NCI-H345 treated with DMSO at 0.1 percent for 48 hours (cell line): ENCODE measurements around the gene RAPGEF4.
"Not testable (repeated sequence)": the region's sequence is repeated elsewhere in the genome, so short reads cannot be mapped to it uniquely, and the experiment has no call there.

ENCODE experiments used
- DNase-seq: peaks from one replicate; lab custom pipeline; 2025; ENCODE audit not compliant: unreplicated experiment; lab: John Stamatoyannopoulos, UW

The RAPGEF4 gene

DNA sequence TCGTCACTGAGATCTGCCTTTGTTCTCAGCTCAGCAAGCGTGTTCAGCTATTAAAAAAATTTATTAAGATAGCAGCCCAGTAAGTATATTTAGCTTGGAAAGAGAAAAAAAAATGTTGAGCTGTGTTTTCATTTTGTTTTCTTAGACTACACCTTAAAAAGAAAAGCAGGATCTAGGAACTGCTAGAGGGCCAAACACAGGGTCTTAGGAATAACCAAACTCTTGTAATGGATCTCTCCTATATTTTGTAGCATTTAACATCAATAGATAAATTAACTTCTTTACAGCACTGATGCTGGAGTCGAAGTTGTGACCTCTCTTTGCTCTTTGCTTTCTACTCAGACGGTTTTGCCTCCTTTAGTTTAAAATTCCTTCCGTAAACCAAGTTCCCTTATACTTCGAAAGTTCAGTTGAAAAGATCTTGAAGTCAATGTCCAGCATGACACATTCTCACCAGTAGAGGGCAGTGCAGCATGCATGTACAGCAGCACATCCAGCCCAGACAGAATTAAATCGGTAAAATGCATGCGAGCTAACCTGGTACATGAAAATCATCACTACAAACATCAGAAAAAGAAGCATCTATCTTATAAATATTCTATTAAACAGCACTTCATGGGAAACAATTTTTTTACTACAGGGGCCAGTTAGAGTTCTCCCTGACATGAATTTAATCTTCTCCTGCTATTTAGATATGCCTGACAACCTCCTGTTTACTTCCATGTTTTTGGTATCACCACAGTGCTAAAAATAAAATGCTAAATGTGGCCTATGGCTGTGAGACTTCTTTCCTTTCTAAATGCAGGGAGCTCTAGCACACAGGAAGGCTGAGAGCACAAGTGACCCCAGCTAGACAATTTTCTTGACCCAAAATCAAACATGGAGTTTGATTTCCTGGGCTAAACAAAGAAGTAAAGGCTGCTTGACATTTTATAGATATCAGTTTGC is 291.8 kb downstream of the RAPGEF4 start:
- peak; percentile 64 for DNase-seq

DNA sequence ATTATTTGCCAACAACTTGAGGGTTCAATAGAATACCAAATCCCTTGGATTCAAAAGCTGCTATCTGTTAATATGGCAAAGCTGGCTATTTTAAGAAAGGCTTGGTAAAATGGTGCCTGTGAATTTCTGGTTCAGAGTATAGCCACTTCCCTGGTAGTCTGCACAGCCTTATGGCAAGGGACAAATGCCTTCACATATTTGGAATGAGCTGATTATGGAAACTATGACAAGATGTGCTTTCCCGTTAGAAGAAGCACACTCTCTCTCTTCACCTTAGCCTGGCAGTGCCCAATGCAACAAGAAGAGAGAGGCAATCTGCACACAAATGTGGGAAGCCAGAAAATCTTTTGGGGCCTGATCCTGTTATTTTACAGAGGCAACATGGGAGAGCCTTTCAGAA is 292.5 kb downstream of the RAPGEF4 start:
- DNase-seq: no peak

DNA sequence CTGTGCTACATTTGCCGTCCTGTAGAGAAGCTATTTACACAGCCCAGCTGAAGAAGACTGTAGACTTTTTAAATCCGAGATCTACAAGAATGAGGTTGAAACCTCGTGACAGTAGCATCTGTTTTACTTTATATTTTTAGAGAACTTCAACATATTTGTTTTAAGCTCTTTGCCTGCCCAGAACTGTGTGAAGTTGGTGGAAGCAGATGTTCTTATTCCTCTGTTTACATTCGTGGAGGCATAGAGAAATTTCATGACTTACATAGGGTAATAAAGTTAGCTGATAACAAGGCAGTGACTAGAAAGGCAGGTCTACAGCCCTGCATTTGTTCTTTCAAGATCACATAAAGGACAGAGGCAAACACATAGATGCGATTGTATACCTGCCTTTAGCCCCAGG is 293.0 kb downstream of the RAPGEF4 start:
- no peak for DNase-seq

DNA sequence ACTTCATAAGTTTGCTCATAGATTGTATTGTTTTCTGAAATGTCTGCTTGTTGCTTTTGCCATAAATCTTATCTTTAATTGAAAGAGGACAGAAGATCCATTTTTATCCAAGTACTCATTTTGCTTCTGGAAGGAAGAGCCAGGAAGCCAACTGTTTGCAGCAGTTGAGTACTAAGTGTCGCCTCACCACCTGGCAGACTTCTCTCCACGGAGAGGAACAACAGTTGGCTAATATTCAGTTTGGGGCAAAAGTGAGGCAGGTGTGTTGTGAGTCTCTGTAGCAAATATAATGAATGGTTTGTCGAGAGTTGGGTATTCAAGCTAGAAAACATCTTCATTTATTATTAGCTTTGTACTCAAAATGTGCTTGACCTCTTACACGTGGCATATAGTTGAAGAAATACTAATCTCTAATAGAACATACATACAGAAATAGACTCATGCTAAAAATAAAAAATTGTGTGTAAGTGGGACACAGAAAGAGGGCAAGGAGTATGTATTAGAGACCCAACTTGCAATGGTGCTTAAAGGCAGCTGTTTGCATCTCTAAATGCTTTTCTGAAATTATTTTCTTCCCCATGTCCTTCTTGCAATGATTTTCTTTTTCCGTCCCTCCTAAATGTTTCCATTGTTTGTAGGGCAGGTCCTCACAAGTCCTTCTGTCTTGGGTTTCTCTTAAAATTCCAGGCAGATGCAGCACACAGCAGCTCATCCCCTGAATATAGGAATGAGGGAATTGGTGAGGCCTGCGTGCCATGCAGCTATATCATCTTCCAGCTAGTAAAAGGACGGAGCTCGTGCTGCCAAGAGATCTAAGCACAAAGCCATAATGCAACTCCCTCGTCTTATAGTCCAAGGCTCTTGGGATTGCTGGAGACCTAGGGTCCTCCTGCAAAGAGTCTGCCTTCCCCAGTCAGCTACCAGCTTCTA is 295.2 kb downstream of the RAPGEF4 start:
- no peak for DNase-seq

DNA sequence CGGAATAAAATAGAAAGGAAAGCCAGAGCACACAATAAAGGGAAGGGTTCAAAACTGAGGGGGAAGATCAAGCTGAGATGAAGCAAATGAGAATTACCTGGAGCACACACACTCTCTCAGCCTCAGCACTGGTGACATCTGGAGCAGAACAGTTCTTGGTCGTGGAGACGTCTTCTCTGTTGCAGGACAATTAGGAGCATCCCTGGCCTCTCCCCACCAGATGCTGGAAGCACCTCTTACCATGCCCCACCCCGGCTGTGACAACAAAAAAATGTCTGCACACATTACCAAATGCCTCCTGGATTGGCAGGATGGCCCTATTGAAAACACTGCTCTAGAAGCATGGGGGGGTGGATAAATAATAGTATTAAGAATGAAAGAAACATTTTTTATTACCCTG is 296.4 kb downstream of the RAPGEF4 start:
- no peak for DNase-seq

DNA sequence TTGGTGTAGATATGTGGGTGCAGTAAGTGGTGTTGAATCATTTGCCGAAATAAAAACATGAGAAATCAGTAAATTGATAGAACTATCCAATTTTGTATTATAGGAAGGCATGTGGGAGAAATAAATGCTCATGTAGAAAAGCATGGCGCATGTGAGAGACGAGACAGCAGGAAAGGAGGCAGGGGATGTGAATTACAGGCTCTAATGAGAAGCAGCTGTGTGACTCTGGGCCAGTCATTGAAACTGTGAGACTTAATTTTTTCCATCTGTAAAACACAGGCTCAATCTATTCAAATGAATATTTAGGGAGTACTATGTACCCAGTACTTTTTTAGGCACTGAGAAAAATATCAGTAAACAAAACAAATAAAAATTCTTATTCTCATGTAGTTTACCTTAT is 297.4 kb downstream of the RAPGEF4 start:
- no peak for DNase-seq

DNA sequence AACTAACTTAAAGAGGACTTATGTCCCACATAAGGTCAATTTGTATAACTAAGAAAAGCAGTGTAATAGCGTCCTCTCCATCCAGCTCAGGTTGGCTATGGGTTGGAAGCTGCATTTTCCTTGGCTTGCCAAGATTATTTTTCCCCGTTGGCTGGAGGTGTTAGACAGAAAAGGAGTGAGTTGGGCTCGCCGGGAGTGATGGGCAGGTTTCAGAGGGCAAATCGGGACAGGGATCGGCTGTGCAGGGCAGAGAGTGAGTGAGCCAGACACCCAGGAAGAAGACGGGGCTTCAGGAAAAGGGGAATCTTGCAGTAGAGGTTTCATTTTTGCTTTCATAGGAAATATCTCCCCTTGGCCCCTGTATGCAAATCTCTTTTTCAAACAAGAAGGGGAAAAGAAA is 298.5 kb downstream of the RAPGEF4 start:
- no peak for DNase-seq

DNA sequence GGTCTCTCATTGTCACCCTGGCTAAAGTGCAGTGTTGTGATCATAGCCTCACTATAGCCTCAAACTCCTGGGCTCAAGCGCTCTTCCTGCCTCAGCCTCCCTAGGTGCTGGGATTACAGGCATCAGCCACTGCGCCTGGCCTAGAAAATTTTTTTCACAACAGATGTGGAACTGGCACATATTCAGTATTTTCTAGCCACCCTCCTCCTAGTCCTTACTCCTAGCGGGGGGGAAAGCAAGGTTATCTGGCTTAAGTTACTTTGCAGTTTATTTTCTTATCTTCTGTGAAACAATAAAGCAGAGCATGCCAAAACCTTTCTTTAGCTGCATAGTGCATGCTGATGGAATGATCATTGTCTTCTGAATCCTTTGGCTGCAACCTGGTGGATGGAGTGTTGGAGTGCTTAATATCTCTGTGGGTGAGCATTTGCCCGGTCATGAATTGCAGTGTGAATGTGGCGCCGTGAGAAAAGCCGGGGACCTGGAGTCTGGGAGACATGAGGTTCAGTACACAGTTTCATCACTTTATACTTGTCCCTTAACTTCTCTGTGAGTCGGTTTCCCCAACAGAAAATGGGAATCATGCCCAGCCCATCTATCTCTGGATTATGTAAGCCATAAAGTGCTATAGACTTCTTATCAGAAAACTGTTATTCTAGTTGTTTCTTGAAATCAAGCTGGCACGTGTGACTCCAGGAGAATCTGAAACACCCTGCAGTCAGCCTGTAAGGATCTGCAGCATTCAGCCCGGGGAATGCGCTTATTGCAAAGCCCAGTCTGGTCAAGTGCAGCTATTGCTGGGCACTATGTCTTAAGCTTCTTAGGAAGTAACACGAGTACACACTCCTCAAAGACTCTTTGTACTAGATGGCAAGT is 301.8 kb downstream of the RAPGEF4 start:
- DNase-seq: no peak

DNA sequence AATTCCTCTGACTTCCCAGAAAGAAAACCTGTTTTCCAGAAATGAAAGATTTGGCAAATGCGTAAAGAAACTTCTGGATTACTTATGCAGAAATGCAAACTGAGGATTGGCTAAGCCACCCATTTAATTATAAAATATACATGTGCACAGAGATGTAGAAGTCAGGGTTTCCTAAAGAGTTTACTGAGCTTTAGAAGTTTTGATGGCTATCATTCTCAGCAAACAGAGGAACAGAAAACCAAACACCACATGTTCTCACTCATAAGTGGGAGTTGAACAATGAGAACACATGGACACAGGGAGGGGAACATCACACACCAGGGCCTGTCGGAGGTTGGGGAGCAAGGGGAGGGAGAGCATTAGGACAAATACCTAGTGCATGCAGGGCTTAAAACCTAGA is 302.6 kb downstream of the RAPGEF4 start:
- not testable (repeated sequence) for DNase-seq

DNA sequence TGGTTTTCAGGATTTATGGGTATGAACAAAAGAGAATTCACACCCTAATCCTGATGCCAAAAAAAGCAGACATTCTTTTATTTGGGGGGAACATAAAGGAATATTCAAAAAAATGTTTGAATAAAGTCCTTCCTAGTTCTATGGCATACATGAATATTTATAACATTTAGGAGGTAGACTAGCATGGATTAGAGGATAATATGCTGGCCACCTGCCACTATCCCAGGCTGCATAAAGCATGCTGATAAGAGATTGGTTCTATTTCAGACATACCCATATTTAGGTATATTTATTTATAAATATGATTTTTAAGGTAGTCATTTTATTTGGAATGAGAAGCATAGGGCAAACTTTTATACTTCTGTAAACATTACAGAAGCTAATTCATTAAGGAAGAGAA is 305.1 kb downstream of the RAPGEF4 start:
- no peak for DNase-seq

DNA sequence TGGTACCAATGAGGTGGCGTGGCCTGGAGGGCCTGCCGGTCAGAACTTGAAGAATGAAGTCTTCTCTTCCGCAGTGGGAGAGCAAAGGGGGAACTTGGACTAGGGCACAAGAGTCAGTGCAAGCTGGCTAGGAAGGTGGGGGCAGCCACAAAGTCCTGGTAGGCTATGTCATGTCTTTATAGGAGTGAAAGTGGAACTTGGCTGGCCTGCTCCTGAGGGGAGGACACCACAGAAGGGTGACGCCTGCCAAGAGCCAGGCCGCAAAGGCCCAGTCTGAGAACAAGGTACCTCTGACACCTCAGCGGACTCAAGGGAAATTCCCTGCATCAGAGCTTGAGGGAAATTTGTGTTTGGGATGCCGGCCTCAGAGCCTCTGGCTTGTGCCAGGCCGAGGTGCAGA is 307.8 kb downstream of the RAPGEF4 start:
- DNase-seq: no peak

DNA sequence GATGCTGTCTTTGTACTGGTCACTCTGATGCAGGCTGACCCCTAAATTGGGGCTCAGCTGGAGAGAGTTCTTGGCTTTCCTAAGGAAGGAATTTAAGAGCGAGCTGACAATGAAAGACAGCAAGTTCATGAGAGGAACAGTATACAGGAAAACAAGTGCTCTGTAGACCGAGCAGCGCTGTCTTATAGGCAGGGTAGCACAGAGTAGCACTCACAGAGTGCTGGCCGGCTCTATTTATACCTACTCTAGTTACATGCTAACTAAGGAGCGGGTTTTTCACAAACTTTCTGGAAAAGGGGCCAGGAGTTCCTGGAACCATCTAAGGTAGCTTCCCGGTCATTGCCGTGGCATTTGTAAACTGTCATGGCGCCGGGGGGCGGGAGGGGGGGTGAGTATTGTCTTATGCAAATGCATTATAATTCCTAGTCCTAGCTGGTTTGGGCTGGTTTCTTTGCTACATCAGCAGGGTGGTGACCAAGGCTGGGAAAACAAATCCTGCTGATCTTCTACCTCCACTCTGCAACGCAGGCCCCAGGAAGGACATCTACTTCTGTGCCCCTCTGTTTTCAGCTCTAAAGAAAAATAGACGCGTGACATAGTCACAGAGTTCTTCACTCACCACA is 308.4 kb downstream of the RAPGEF4 start:
- no peak for DNase-seq

DNA sequence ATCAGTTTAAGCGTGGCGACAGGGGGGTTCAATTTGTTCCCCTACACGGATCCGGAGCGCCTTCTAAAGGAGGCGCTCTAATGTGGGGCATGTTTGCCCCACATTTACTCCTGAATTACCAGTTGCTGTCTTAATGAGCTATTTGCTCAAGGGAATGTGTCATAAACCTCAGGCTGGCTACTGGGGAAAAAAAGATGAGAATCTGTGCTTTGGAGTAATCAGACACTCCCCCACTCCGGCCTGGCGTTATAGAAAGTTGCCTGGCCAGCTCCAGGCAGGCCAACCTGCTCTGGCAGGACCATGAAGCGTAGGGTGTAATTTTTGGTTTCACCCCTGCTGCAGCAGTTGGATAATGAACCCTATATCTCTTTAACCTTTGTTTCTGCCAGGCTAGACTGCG is 309.0 kb downstream of the RAPGEF4 start:
- no peak for DNase-seq

DNA sequence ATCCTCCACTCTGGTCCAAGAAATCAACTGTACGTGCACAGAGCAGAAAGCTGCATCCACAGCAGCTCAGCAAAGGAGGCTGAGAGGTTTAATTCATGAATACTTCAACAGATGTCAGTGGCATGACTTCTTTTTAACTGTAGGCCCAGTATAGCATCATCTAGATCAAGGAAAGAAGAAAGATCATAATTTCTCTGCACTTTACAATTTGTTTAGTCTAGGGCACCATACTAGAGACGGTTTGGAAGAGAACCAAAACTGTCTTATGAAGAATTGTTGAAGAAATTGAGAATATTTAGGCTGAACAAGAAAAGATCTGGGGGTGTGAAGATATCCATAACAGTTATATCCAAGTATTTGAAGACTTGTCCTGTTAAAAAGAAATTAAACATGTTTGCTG is 309.5 kb downstream of the RAPGEF4 start:
- DNase-seq: no peak

DNA sequence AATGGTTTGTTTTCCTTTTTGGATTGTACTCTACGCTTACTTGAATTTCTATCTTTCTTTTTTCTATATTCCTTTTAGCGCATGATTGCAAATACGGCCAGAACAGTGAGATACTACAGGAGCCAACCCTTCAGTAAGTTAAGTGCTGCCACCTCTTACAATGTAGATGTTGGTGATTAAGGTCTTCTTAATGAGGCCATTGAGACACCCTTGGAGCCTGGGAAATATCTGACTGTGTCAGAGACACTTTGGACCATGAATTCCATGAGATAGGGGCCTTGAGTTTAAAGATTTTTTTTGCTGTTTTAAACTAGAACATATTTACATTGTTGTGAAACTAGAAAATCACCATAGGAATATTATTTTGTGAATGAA is 312.9 kb downstream of the RAPGEF4 start:
- no peak for DNase-seq

DNA sequence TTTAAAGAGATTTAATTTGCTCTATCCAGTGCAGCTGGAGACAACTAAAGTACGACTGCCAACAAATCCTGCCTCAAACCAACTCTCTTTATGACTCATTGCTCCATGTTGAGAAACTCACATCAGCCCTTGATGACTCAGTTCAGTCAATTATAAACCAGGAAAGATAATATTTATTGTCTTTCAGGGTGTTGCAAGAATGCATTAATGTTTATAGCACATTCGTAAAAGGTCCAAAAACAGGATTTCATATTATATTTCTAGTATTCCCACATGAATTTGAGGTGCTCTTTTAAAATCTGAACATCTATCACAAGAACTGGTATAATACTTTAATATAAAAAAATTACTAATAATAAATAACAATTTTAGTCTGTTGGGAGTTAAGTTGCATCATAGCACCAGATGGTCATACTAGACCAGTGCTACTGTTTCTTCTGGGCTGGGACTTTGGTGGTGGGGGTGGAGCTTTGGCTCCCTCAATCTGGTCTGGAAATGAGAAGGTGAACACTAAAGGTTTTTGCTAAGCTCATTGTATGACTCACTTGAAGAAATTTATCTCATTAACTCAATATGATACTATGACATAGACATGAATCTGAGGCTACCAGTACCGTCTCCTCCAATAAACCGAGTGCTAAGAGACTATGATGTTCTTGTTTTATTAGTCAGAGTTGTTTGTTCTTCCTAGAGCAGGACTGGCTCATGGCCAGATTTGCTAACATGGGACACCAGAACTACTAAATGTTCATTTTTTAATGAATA is 313.4 kb downstream of the RAPGEF4 start:
- DNase-seq: no peak

DNA sequence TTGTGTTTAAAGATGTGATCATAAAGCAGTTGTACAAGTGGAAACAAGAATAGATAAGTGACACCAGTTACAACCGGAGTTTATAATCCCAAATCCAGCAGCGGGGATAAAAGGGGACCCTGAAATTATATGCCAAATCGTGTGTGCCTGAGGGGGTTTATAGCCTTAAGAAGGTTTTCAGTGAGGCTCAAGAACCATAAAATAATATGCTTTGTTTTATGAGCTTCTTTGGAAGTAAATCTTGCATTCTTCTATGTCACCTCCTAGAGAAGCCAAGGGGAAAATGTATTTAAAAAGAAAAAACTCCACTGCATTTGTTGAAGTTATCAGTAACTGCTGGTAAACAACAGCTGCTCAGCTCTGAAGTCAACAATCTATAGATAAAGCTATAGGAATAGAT is 314.2 kb downstream of the RAPGEF4 start:
- no peak for DNase-seq

DNA sequence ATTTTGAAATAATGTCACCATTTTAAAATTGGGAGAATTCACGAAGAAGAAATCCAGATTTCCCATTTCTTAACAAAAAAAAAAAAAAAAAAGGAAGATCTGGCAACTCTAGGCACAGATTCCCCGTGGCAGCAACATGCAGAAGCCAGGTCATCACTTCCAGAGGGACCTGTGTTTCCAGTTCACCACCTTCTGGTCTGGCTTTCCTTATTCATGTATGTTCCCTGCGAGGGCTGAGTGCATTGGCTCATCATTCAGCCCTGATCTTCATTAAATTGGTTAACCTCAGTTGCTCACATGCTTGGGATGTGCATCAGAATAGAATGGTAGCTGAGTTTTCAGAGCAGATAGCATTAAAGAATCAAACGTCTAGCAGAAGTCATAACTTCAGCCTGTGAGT is 315.0 kb downstream of the RAPGEF4 start:
- DNase-seq: no peak

DNA sequence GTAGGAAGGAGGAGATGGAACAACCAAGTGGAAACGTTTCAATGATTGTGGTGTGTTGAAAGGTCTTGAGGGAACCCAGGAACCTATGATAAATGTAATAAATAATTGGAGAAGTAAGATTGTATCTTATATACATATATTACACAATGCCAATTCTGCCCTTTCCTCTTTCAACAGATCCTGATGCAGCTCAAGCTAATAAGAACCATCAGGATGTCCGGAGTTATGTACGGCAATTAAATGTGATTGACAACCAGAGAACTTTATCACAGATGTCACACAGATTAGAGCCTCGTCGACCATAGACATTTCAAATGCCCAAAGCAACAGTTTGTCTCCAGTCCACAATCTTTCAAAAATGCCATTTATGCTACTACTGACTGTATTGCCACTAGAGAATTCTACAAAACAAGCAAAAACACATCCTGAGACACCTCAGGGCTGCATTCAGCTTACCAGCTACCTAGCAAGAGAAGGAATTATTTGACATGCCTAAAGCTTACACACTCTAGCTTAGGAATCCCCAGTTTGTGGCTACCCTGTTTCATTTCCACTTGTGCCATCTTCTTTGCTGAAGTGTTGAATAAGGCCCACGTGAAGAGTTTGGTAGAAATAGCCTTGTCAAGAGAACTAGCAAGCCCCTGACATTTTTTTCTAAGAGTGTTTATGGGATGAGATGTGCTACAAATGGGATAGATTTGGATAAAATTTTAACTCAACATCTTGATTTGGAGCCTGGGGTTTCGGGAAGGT is 316.0 kb downstream of the RAPGEF4 start:
- no peak for DNase-seq
